ENCODE measurements around the gene SPATA12.

DNA sequence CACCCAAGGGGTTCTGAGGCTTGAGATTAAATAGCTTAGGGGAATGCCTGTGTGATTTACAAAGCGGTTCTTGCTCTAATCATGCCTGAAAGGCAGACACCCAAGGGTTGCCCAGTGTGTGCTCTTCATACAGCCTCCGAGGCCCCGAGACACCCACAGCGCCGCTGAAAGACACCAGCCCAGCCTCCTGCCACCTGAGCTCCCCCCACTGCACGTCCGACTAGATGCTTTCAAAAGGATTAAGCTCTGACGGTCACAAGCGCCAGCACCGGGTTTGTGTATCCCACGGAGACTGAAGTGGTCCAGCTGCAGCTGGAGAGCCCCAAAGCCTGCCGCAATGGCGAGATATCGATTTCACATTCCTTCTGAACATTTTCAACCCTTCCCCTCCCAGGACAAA, 50.3 kb downstream of the SPATA12 start:
- TF ChIP-seq POLR2A (IDR thresholded peaks at IDR 0.05) = no peak
- TF ChIP-seq POLR2AphosphoS5 (IDR thresholded peaks at IDR 0.05) = no peak
- TF ChIP-seq, protein P1, sequence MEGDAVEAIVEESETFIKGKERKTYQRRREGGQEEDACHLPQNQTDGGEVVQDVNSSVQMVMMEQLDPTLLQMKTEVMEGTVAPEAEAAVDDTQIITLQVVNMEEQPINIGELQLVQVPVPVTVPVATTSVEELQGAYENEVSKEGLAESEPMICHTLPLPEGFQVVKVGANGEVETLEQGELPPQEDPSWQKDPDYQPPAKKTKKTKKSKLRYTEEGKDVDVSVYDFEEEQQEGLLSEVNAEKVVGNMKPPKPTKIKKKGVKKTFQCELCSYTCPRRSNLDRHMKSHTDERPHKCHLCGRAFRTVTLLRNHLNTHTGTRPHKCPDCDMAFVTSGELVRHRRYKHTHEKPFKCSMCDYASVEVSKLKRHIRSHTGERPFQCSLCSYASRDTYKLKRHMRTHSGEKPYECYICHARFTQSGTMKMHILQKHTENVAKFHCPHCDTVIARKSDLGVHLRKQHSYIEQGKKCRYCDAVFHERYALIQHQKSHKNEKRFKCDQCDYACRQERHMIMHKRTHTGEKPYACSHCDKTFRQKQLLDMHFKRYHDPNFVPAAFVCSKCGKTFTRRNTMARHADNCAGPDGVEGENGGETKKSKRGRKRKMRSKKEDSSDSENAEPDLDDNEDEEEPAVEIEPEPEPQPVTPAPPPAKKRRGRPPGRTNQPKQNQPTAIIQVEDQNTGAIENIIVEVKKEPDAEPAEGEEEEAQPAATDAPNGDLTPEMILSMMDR (IDR thresholded peaks at IDR 0.05) = no peak

All from gastroesophageal sphincter (tissue), 3 donors.